HG03045 (cell line): ENCODE results near the gene POU2F1.

Source experiments
- ATAC-seq: cut with Tn5 transposase; IDR thresholded peaks from one replicate; pipeline ENCODE4 v1.9.1; 2021; ENCODE audit warnings: mild to moderate bottlenecking, moderate library complexity; ENCODE audit not compliant: unreplicated experiment

The POU2F1 gene

GRCh38 chr1:167412920-167413319 lies 192.2 kb downstream of the POU2F1 start:
- ATAC-seq = no peak

DNA sequence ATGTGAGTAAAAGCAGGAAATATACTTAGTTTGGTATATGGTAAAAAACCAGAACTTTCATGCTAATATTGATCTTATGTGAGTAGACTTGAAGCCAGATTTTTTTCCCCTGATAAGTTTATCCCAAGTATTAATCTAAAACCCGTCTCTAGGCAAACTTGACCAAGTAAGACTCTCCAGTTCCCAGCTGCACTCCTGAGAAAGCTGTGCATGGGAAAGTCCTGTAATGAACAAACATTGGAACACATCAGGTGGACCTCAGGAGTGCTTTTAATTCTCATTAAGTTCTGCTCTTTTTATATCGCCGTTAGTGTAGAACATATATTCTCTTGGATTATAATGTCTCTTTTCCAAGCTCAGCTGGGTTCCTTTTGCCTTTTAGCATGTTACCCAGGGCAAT lies 192.6 kb downstream of the POU2F1 start:
- no peak for ATAC-seq

- no peak for ATAC-seq
These were observed 195.8 kb downstream of the POU2F1 start for GRCh38 chr1:167416506-167416905.

GRCh38 chr1:167418391-167418790 lies 197.7 kb downstream of the POU2F1 start:
- no peak for ATAC-seq

DNA sequence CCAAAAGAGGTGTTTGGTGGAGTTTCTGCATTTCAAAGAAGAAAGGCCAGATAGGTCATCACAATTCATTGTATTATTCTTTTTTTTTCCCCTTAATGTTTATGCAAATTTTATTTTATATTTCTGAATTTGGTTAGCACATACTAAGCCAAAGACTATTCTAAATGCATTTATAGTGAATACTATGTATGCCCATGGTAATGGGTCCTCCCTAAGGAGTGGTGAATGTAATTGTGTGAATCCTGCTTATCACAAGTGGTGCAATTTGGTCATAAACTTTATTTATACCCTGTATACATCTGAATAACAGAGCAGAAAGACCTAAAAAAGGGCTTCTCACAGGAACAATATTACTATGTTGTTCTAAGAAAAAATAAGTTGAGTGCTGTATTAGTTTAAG lies 198.6 kb downstream of the POU2F1 start:
- no peak for ATAC-seq

DNA sequence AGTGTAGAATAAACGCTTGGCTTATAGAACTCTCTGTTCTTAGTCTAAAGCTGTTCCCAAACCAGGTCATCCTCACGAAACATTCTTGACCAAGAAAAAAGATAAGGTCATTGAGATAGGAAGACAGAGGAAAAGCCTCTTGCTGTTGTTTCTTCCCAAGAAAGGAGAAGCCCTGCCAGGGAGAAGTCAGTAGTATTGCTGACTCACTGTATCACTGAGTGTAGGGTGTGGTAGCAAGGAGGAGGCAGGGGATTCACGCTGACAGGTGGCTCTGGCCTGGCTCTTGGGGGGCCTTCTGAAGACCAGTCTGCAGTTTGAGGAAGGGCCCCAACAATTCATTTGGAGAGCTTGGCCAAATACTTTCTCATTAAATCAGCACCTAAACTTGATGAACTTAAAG lies 199.8 kb downstream of the POU2F1 start:
- ATAC-seq = no peak

- ATAC-seq = no peak
These were observed 203.3 kb downstream of the POU2F1 start for GRCh38 chr1:167423684-167424619.

DNA sequence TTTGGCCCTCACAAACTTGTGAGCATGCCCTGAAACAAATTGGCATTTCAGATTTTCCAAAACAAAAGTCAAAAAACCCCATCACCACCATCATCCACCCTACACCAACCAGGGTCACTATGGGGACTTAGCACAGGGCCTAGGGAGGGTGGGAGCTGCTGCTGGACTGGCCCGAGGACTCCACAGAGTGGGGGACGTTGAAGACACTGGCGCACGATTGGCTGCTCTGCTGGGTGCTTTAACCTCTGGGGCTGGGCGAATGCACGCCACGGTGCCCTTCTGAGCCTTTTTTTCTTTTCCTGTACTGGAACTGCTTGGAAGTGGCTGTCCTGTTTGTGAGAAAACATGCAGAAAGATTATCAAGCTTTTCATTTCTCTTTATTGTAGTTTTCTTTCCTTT lies 204.8 kb downstream of the POU2F1 start:
- ATAC-seq = no peak

DNA sequence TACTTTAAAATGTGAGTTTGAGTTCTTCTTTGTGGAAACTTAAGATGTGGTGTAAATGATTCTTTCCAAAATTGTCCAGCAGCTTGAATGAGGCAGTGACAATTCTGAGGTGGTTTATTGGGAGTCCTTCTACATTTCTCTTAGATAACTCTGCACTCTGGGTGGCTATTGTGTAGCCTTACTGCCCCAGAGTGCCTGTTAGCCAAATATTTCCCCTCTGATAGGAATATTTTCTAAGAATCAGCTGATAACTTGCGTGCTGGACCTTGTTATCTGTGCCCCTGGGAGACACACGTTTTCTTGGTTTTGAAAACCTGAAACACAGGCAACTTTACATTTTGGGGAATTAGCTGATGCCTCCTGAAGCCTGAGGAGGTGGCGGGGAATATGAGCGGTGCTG lies 206.0 kb downstream of the POU2F1 start:
- ATAC-seq = no peak

- no peak for ATAC-seq
These were observed 207.2 kb downstream of the POU2F1 start for GRCh38 chr1:167427848-167428247.

DNA sequence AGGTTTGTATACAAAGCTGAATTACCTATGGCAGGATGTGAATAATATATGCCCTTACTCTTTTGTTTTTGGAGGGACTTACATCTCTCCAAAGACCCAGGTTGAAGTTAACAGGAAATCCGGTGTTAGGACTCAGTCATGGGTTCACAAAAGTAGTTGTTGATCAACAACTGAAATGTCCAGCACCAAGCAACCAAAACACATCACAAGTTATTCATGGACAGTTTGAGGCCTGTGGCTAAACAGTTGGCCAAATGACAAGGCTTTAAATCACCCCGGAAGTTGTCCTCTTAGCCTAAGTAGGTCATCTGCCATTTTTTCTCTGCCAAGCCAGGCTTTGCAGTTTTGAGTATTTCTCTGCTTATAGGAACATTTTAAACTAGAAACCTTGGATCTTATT lies 207.7 kb downstream of the POU2F1 start:
- ATAC-seq = no peak

- ATAC-seq = no peak
These were observed 208.9 kb downstream of the POU2F1 start for GRCh38 chr1:167429612-167430011.

DNA sequence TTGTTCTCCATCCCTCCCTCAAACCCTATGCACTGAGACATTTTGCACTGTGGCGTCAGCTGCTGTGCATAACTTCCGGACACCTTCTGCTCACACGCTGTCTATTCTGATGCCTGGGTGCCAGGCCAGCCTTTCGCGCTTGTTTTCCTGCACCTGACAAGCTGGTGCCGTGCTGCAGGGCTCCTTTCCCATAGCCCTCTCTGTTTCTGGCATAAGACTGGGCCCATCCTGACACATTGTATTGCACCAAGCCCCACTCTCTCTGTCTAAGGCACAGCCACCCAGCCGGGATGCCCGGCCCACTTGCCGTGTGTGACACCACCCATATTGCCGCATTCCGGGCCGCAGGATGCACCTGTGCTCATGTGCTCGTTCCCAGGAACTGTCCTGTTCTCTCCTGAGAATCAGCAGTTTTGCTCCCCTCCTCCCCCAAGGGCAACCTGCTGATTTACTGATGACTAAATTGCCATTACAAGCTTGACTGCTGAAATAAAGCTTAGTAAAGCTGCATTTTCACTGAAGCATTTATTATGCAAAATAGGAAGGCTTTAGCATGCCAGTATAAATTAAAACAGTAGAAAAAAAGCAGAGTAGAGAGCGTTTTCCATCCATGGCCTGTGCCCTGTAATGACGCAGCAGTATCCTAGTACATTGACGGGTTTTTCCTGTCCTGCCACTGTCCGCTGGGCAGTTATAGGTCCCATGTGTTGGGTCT lies 209.6 kb downstream of the POU2F1 start:
- ATAC-seq = no peak

GRCh38 chr1:167430849-167431242 lies 210.2 kb downstream of the POU2F1 start:
- no peak for ATAC-seq

- no peak for ATAC-seq
These were observed 210.7 kb downstream of the POU2F1 start for GRCh38 chr1:167431261-167431908.

GRCh38 chr1:167431909-167432650 lies 211.4 kb downstream of the POU2F1 start:
- no peak for ATAC-seq

DNA sequence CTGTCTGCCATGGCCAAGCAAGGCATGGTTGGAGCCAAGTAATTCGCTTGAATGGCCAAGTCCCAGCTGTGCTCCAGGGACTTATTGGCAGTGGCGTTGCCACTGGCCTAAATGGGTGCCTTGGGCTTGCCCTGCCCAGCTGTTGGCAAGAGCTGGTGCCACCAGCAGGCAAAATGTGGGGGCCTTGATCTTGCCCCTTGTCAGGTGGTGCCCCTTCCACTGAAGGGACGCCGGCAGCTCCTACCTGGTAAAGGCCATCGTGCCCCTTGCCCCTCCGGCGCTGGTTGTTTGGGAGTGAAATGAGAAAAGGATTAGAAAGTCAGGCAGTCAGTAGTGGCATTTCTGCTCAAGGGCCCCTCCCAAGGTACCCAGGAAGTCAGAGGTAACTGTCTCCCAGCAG lies 212.1 kb downstream of the POU2F1 start:
- no peak for ATAC-seq

GRCh38 chr1:167433884-167434283 lies 213.2 kb downstream of the POU2F1 start:
- ATAC-seq = no peak

DNA sequence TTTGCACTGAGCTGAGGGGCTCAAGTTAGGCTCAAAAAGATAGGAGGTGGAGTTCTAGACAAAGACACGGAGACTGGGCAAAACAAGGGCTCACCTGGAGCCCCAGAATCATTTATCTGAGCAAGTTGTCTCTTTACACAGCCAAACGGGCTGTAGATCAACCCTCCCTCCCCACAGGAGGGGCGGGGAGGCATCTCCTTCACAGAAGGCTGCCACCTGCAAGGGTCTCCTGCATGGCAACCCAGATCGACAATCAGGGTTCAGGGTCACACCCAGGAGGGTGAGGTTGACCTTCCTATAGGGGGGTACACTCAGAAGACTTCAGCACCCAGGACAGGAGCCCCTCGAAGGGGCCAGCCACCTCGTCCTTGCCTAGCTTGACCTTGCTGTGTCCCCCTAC lies 213.6 kb downstream of the POU2F1 start:
- ATAC-seq = no peak

- ATAC-seq = no peak
These were observed 214.8 kb downstream of the POU2F1 start for GRCh38 chr1:167435484-167435883.
